PC-9 (cell line): ENCODE measurements around the gene FARS2. TPM values are rescaled to one million over a fixed set of nuclear protein-coding genes. Genes with fewer than 3 reads are reported as not detected.

Experiments
- BruUV-seq: library from RNA; stranded (reverse); fragments of 400-500 nt; replicated peaks from 2 replicates; lab custom pipeline; 2021; lab: Mats Ljungman, UMichigan
- CTCF ChIA-PET: fragments of 300-600 bp; sonication (Branson Sonifier 250); formaldehyde crosslinking; loops from one replicate; lab custom pipeline; 2022; ENCODE audit warnings: antibody characterized with exemption; lab: Charles Lee
- POLR2A ChIA-PET: fragments of 300-600 bp; sonication (Branson Sonifier 250); formaldehyde crosslinking; loops from one replicate; lab custom pipeline; 2022; ENCODE audit warnings: antibody characterized with exemption; ENCODE audit not compliant: unreplicated experiment; lab: Charles Lee
- DNase-seq, 2 experiments: peaks; one replicate each; pipeline versions ENCODE4 v3.0.0 to v3.0.0-alpha.2; 2015 to 2022; ENCODE audit warnings: mixed read lengths in 1 of 2
- H2AFZ ChIP-seq: fragments of 200-600 bp; sonication (generic); 2 replicates; pipeline ENCODE4 v1.8.1; 2017; ENCODE audit warnings: antibody characterized with exemption
- H3F3A ChIP-seq: fragments of 200-600 bp; sonication (generic); 2 replicates; pipeline ENCODE4 v1.8.1; 2017; ENCODE audit warnings: antibody characterized with exemption, mild to moderate bottlenecking, low read depth; ENCODE audit not compliant: insufficient read depth
- H3K27ac ChIP-seq: fragments of 200-600 bp; sonication (generic); 2 replicates; pipeline ENCODE4 v1.6.1; 2016; ENCODE audit warnings: mixed run types
- H3K27me3 ChIP-seq: fragments of 200-600 bp; sonication (generic); 2 replicates; pipeline ENCODE4 v1.6.1; 2016; ENCODE audit warnings: low read depth, mixed run types; ENCODE audit not compliant: insufficient read depth
- H3K36me3 ChIP-seq: fragments of 200-600 bp; sonication (generic); 2 replicates; pipeline ENCODE4 v1.6.1; 2016; ENCODE audit warnings: low read depth, mixed run types
- H3K4me1 ChIP-seq: fragments of 200-600 bp; sonication (generic); replicated peaks from 2 replicates; pipeline ENCODE4 v1.6.1; 2016; ENCODE audit warnings: mixed run types; ENCODE audit not compliant: insufficient read depth
- H3K4me2 ChIP-seq: fragments of 200-600 bp; sonication (generic); 2 replicates; pipeline ENCODE4 v1.6.1; 2017; ENCODE audit warnings: mixed run types
- H3K4me3 ChIP-seq: fragments of 200-600 bp; sonication (generic); 2 replicates; pipeline ENCODE4 v1.6.1; 2016; ENCODE audit warnings: mixed run types
- H3K79me2 ChIP-seq: fragments of 200-600 bp; sonication (generic); 2 replicates; pipeline ENCODE4 v1.6.1; 2017; ENCODE audit warnings: low read depth, mixed run types
- H3K9me2 ChIP-seq: fragments of 200-600 bp; sonication (generic); 2 replicates; pipeline ENCODE4 v1.8.1; 2017; ENCODE audit warnings: mild to moderate bottlenecking; ENCODE audit not compliant: insufficient read depth
- H3K9me3 ChIP-seq: fragments of 200-600 bp; sonication (generic); 2 replicates; pipeline ENCODE4 v1.8.1; 2016; ENCODE audit warnings: low read depth; ENCODE audit not compliant: insufficient read depth
- H4K20me1 ChIP-seq: fragments of 200-600 bp; sonication (generic); 2 replicates; pipeline ENCODE4 v1.8.1; 2017; ENCODE audit not compliant: insufficient read depth
- CTCF ChIP-seq: fragments of 200-600 bp; sonication (generic); conservative IDR thresholded peaks from 2 replicates; pipeline ENCODE4 v1.6.1; 2017; ENCODE audit warnings: mixed run types, antibody characterized with exemption, mild to moderate bottlenecking, moderate library complexity
- EZH2 ChIP-seq: fragments of 200-600 bp; sonication (generic); IDR thresholded peaks from 2 replicates; pipeline ENCODE4 v1.8.0; 2017; ENCODE audit warnings: antibody characterized with exemption, low read depth
- intact Hi-C: fragments of 100-400 bp; cut with micrococcal nuclease; formaldehyde crosslinking; loops from one replicate; pipeline ENCODE4 v1.10.0; 2022; ENCODE audit not compliant: unreplicated experiment
- total RNA-seq: library from RNA; stranded (reverse); gene quantifications from 2 replicates; pipeline ENCODE4 v1.2.3, GENCODE V29; 2021

FARS2 gene
- total RNA-seq, 1 experiment from 2014 or later, result 26.7 TPM

DNA sequence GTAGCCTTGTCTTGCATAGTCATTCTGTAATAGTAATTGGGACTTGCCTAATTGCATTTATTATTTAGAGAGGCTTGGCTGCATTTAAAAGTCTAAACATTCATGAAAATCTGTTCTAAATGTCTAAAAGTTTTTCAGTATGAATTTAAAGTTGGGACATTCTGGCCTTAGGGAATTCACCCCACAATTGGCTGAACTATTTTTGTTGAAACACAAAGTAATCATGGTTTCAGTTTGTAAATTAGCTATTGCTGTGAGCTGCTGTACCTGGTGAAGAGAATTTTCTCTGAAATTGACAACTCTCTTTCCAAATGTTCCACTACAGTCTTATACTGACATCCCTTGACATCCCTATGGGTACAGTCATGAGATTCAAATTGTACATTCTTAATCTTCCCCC is 253.0 kb downstream of the FARS2 start:
- ChIA-PET CTCF (no interaction called here), POLR2A (no interaction called here)
- H4K20me1 ChIP-seq, result no peaks in the 10 kb centered on the region

DNA sequence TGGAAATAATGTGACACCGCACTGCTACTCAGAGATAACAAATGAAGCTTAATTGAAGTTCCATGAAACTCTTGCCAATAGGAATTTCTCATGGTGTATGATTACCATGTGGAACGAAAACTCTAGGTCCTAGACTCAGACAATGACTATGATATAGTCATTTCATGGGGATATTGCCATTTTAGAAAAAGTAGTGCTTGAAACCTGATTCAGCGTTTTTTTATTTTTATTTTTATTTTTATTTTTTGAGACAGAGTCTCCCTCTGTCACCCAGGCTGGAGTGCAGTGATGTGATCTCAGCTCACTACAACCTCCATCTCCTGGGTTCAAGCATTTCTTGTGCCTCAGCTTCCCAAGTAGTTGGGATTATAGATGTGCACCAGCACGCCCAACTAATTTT is 253.9 kb downstream of the FARS2 start:
- no peaks in the 10 kb centered on the region for H3K9me3 ChIP-seq
- no peaks in the 10 kb centered on the region for H3F3A ChIP-seq
- intact Hi-C loops, result no loop called here
- H3K79me2 ChIP-seq, result no peaks in the 10 kb centered on the region
- DNase-seq, result no peak
- no TSS peak for BruUV-seq
- no peaks in the 10 kb centered on the region for H3K27me3 ChIP-seq
- no peak overlapping the region for H3K27ac ChIP-seq
- no peak overlapping the region for H3K4me2 ChIP-seq
- H3K36me3 ChIP-seq, result no peaks in the 10 kb centered on the region
- H3K4me3 ChIP-seq, result no peak overlapping the region
- no peaks in the 10 kb centered on the region for H3K4me1 ChIP-seq
- POLR2A ChIA-PET, result no interaction called here
- H3K9me2 ChIP-seq, result no peaks in the 10 kb centered on the region
- TF ChIP-seq CTCF (no peak), EZH2 (no peak)
- H4K20me1 ChIP-seq, result no peaks in the 10 kb centered on the region
- CTCF ChIA-PET, result no interaction called here
- H2AFZ ChIP-seq, result no peak overlapping the region

More for the DNA sequence above, 253.0 kb downstream of the FARS2 start:
- TF ChIP-seq CTCF (no peak), EZH2 (no peak)
- no peaks in the 10 kb centered on the region for H3K79me2 ChIP-seq
- H3K27me3 ChIP-seq, result no peaks in the 10 kb centered on the region
- intact Hi-C loops, result no loop called here
- H3K9me3 ChIP-seq, result no peaks in the 10 kb centered on the region
- H3K4me3 ChIP-seq, result no peak overlapping the region
- no peaks in the 10 kb centered on the region for H3K4me1 ChIP-seq
- H3F3A ChIP-seq, result no peaks in the 10 kb centered on the region
- BruUV-seq, result no TSS peak
- H3K4me2 ChIP-seq, result no peak overlapping the region
- H2AFZ ChIP-seq, result no peak overlapping the region
- DNase-seq, result no peak
- H3K9me2 ChIP-seq, result no peaks in the 10 kb centered on the region
- H3K36me3 ChIP-seq, result no peaks in the 10 kb centered on the region
- no peak overlapping the region for H3K27ac ChIP-seq

- POLR2A ChIA-PET, result no interaction called here
These were observed 254.7 kb downstream of the FARS2 start for GRCh38 chr6:5516036-5516435.

More at GRCh38 chr6:5516036-5516435, 254.7 kb downstream of the FARS2 start:
- H3K9me3 ChIP-seq, result no peaks in the 10 kb centered on the region
- TF ChIP-seq CTCF, result no peak
- TF ChIP-seq EZH2, result no peak
- CTCF ChIA-PET, result no interaction called here
- no peaks in the 10 kb centered on the region for H3K4me1 ChIP-seq
- no peaks in the 10 kb centered on the region for H3K79me2 ChIP-seq
- H2AFZ ChIP-seq, result no peak overlapping the region
- no peaks in the 10 kb centered on the region for H4K20me1 ChIP-seq
- H3K4me2 ChIP-seq, result no peak overlapping the region
- H3K4me3 ChIP-seq, result no peak overlapping the region
- intact Hi-C loops, result no loop called here
- H3F3A ChIP-seq, result no peaks in the 10 kb centered on the region
- H3K9me2 ChIP-seq, result no peaks in the 10 kb centered on the region
- no TSS peak for BruUV-seq
- no peaks in the 10 kb centered on the region for H3K27me3 ChIP-seq
- DNase-seq, result no peak
- H3K36me3 ChIP-seq, result no peaks in the 10 kb centered on the region
- H3K27ac ChIP-seq, result no peak overlapping the region
